Measurements from ENCODE around the gene KCNIP1. TPM values are rescaled to one million over a fixed set of nuclear protein-coding genes. Genes with fewer than 3 reads are reported as not detected.

Gene KCNIP1
- total RNA-seq, 2 donors from 2014 or later = 0.52 to 0.99 TPM

GRCh38 chr5:170612256-170612678 is 108.4 kb downstream of the KCNIP1 start:
- no peaks in the 10 kb centered on the region for H3K9me3 ChIP-seq
- no peaks in the 10 kb centered on the region for H3K36me3 ChIP-seq (replicated peaks in 1 of 2; ENCODE audit: insufficient read depth in 1 of 2, low read depth in 2 of 2)
- DNase-seq (no peak), ATAC-seq (no peak)
- whole genome bisulfite sequencing, 2 donors = 82 to 87% methylated on average over 4 to 6 of the region's 6 CpGs
- no peak overlapping the region for H3K4me3 ChIP-seq
- intact Hi-C loops (cut with DNase I) = no loop called here
- no peak overlapping the region for H3K27ac ChIP-seq
- no peak for TF ChIP-seq POLR2A (IDR thresholded peaks at IDR 0.05)
- no peak for TF ChIP-seq CTCF (IDR thresholded peaks at IDR 0.05)
- H3K4me1 ChIP-seq = no peaks in the 10 kb centered on the region
- H3K27me3 ChIP-seq = no peaks in the 10 kb centered on the region

- WGBS, 2 donors = 49 to 51% methylated on average over 5 of the region's 5 CpGs
- Histone ChIP-seq H3K36me3 (replicated peaks in 1 of 2; ENCODE audit: insufficient read depth in 1 of 2, low read depth in 2 of 2) (no peaks in the 10 kb centered on the region), H3K4me1 (no peaks in the 10 kb centered on the region), H3K27ac (no peak overlapping the region), H3K4me3 (no peak overlapping the region), H3K9me3 (no peaks in the 10 kb centered on the region), H3K27me3 (no peaks in the 10 kb centered on the region)
- no peak for TF ChIP-seq CTCF (IDR thresholded peaks at IDR 0.05)
- TF ChIP-seq POLR2A (IDR thresholded peaks at IDR 0.05) = no peak
- no peak for DNase-seq
- intact Hi-C loops (cut with DNase I) = no loop called here
- no peak for ATAC-seq
Observed at GRCh38 chr5:170614065-170614490, 110.3 kb downstream of the KCNIP1 start.

GRCh38 chr5:170614720-170615119 is 110.9 kb downstream of the KCNIP1 start:
- H3K9me3 ChIP-seq = no peaks in the 10 kb centered on the region
- no peaks in the 10 kb centered on the region for H3K27me3 ChIP-seq
- no peak for DNase-seq
- intact Hi-C loops (cut with DNase I) = loop anchor here (5.0 kb wide), 1 partner anchor 167 kb away; no protein-coding TSS in a partner anchor
- H3K36me3 ChIP-seq (replicated peaks in 1 of 2; ENCODE audit: insufficient read depth in 1 of 2, low read depth in 2 of 2) = no peaks in the 10 kb centered on the region
- H3K4me3 ChIP-seq = no peak overlapping the region
- no peak overlapping the region for H3K27ac ChIP-seq
- TF ChIP-seq CTCF (IDR thresholded peaks at IDR 0.05) = no peak
- no peak for TF ChIP-seq POLR2A (IDR thresholded peaks at IDR 0.05)
- 68 to 72% methylated on average over 7 of the region's 7 CpGs for WGBS, 2 donors
- no peak for ATAC-seq
- no peaks in the 10 kb centered on the region for H3K4me1 ChIP-seq

GRCh38 chr5:170617533-170618490 is 114.0 kb downstream of the KCNIP1 start:
- WGBS, 2 donors = 17 to 20% methylated on average over 7 of the region's 7 CpGs

More at GRCh38 chr5:170617533-170618490, 114.0 kb downstream of the KCNIP1 start:
- TF ChIP-seq POLR2A (IDR thresholded peaks at IDR 0.05) (no peak), CTCF (IDR thresholded peaks at IDR 0.05) (no peak)
- intact Hi-C loops (cut with DNase I) = loop anchor here (5.0 kb wide), 1 partner anchor 171 kb away; no protein-coding TSS in a partner anchor
- H3K36me3 ChIP-seq (replicated peaks in 1 of 2; ENCODE audit: insufficient read depth in 1 of 2, low read depth in 2 of 2) = no peaks in the 10 kb centered on the region
- no peak overlapping the region for H3K4me3 ChIP-seq
- H3K4me1 ChIP-seq = no peaks in the 10 kb centered on the region
- H3K27ac ChIP-seq = no peak overlapping the region
- ATAC-seq (no peak), DNase-seq (no peak)
- H3K9me3 ChIP-seq = no peaks in the 10 kb centered on the region
- no peaks in the 10 kb centered on the region for H3K27me3 ChIP-seq

All from body of pancreas (tissue), 4 donors.